GM19351 (cell line): ENCODE results near the gene LUC7L2.
"Not testable (repeated sequence)": the region's sequence is repeated elsewhere in the genome, so short reads cannot be mapped to it uniquely, and the experiment has no call there.

Experiments used
- ATAC-seq: cut with Tn5 transposase; IDR thresholded peaks from one replicate; pipeline ENCODE4 v1.9.1; 2021; ENCODE audit warnings: mild to moderate bottlenecking, moderate library complexity; ENCODE audit not compliant: unreplicated experiment

Gene LUC7L2, protein sequence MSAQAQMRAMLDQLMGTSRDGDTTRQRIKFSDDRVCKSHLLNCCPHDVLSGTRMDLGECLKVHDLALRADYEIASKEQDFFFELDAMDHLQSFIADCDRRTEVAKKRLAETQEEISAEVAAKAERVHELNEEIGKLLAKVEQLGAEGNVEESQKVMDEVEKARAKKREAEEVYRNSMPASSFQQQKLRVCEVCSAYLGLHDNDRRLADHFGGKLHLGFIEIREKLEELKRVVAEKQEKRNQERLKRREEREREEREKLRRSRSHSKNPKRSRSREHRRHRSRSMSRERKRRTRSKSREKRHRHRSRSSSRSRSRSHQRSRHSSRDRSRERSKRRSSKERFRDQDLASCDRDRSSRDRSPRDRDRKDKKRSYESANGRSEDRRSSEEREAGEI

DNA sequence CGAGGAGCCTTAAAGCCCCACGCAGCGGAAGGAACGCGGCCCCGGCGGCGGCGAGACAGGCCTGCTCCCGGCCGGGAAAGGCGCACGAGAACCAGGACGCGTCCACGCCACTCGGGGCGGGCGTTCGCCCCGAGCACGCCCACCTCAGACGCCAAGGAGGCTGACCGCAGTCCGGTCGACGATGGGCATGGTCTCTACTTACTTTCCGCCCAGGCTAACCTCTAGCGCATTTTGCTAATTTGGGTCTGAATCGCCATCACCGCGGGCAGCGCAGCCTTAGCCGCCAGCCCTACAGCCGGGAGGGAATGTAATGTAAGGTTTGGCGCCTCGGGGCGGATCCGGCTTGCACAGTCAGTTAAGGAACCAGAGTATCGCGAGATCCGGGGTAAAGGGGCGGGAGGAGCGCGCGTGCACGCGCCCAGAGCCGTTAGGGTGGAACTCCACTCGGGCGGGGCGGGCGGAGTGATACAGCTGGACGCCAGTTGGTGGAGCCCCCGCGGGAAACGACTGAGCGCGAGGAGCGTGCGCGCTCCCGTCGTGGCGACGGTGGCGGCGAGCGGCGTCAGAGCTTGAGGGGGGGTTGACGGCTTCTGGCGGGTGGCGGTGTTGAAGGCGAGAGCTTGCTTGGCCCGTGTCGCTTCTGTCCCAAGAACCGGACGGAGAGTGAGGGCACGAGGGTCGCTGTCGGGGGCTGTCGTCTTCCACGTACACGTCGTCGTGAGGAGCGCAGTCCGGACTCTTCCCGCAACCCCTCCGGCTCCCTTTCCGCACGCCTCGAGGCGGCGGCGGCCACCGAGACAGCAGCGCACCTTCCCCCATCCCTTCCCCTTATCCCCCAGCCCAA, at the start of gene LUC7L2:
TSS of gene LUC7L2 (plus strand) at position 529 of the 844 bp plus-strand sequence. CDS start 368 bp downstream, outside the sequence.
- ATAC-seq = peak; percentile 68

DNA sequence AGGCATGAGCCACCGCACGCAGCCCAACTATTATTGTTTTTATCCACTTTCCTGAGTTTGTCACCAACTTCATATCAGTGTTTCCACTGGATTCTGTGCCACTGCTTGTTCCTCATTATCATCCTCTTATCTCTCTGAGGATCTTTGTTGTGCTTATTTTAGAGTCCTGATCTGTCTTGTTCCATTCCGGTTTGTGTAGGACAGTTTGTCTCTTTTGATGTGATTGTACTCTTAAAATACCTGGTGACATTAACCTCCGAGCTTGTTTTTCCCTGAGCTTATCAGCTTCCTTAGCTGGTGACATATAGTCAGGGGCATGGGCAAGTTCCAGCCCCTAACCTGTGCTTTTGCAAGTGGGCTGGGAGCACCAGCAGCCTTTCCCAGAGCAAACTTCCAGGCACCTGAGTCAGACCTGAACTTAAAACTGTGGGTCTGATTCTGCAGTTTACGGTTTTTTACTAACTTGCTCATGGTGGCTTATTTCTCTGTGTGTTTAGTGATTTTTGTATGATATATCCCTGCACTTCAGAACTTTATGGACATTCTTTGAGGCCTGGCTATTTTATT, 41.7 kb upstream of the LUC7L2 start:
- ATAC-seq = no peak

DNA sequence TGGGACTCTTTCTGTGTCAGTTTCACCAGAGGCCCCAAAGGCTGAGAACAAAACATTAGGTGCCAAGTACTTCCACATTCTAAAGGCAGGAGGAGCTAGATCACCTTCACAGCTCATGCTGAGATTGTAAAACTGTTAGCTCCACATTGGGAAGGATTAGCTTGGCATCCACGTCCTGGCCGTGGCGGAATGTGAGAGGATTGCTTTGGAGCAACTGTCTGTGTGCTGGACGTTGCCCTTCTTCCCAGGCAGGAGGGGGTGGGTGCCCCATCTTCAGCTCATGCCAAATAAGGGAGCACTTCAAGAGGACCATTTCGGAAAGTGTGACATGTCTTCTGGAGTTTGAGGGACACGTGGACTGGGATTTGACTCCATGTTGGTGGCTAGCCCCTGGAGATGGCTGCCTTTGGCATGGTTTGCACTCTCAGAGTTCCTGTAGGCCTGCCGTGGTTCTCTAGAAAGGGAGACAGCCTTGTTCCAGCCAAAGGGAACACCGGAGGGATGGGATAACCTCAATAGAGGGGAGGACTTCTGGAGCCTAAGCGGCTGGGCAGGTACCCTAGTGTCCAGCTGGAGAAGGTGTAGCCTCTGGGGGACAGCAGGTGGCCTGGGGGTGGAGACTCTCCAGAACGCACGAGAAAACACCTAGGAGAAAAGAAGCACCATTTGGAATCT, 38.5 kb upstream of the LUC7L2 start:
- ATAC-seq = no peak

DNA sequence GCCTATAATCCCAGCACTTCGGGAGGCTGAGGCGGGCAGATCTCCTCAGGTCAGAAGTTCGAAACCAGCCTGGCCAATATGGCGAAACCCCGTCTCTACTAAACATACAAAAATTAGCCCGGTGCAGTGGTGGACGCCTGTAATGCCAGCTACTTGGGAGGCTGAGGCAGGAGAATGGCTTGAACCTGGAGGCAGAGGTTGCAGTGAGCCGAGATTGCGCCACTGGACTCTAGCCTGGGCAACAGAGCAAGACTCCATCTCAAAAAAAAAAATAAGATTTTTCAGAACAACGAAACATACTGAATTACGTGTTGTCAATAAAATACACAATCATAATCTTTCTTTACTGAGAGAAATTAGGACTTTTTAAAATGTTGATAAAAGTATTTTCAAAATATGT, 35.0 kb upstream of the LUC7L2 start:
- not testable (repeated sequence) for ATAC-seq

DNA sequence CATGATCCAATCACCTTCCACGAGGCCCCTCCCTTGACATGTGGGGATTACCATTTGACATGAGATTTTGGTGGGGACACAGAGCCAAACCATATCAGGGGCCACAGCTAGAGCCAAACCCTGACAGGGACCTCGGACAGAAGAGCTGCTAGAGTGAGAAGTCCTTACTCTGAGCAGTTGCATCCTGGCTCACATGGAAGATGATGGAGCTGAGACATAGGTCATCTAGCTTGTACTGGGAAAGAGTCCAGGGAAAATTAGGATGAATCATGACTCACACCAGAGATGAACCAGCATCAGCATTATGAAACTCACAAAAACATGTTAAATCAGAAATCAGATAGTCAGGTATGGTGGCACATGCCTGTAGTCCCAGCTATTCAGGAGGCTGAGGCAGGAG, 31.3 kb upstream of the LUC7L2 start:
- ATAC-seq = no peak

DNA sequence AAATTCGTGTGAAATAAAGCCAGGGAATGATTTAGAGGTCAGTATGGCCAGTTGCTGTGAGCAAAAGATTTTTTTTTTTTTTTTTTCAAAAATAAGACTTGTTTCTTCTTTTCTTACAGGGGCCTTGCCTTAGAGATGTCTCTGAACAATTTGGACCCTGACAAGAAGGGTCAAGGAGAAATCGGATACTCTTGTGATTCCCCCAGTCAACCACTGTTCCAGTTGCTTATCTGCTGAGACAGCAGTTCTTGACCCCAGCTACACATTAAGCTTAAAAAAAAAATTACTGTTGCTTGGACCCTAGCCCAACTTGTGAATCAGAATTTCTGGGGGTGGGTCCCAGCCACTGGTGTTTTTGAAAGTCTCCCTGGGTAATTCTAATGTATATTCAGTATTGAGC, 30.6 kb upstream of the LUC7L2 start:
- no peak for ATAC-seq

DNA sequence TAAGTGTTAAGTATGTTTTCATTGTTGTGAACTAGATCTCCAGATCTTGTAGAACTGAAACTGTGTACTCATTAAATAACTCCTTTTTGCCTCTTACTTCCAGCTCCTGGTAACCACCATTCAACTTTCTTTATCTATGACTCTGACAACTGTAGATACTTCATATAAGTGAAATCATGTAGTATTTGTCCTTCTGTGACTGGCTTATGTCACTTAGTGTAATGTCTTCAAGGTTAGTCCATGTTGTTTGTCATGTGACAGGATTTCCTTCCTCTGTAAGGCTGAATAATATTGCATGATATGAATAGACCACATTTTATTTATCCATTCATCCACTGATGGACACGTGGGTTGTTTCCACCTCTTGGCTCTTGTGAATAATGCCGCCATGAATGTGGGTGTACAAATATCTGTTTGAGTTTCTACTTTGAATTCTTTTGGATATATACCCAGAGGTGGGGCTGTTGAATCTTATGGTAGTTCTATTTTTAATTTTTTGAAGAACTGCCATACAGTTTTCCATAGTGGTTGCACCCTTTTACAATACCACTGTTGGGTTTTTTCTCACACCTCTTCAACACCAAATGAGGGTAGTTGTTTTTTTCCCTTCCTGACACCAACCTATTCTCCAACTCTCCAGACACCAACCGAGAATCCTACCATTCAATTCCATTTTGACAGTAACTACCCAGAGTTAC, 29.2 kb upstream of the LUC7L2 start:
- ATAC-seq = no peak

DNA sequence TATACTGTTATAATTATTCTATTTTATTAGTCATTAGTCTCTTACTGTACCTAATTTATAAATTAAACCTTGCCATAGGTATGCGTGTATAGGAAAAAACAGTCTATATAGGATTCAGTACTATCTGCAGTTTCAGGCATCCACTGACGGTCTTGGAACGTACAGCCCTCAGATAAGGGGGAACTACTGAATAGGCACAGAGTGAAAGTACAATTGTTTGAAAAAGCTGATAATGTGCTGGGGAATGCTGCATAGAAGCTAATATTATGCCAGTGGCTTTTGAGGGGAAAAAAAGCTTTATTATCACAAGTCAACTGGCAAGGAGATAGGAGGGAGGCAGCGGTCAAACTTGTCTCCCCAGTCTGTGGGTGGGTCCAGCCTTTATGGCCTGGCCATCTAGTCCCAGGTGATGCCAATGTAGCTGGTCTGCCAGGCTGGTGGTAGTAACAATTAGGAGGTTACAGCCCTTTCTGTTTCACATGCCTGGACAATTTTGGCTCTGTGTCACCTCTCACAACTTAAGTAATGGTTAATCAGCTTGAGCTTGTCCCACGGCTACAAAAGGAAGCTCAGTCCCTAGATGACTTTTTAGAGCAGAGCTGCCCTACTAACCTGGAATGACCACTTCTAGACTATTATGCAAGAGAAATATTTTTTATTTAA, 26.9 kb upstream of the LUC7L2 start:
- no peak for ATAC-seq

DNA sequence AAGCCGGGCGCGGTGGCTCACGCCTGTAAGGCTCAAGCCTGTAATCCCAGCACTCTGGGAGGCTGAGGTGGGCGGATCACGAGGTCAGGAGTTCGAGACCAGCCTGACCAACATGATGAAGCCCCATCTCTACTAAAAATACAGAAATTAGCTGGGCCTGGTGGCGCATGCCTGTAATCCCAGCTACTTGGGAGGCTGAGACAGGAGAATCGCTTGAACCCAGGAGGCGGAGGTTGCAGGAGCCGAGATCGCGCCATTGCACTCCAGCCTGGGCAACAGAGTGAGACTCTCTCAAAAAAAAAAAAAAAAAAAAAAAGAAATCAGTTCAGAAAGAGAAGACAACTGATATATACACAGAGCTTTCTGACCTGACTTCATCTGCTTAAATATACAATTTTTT, 26.3 kb upstream of the LUC7L2 start:
- ATAC-seq = not testable (repeated sequence)

DNA sequence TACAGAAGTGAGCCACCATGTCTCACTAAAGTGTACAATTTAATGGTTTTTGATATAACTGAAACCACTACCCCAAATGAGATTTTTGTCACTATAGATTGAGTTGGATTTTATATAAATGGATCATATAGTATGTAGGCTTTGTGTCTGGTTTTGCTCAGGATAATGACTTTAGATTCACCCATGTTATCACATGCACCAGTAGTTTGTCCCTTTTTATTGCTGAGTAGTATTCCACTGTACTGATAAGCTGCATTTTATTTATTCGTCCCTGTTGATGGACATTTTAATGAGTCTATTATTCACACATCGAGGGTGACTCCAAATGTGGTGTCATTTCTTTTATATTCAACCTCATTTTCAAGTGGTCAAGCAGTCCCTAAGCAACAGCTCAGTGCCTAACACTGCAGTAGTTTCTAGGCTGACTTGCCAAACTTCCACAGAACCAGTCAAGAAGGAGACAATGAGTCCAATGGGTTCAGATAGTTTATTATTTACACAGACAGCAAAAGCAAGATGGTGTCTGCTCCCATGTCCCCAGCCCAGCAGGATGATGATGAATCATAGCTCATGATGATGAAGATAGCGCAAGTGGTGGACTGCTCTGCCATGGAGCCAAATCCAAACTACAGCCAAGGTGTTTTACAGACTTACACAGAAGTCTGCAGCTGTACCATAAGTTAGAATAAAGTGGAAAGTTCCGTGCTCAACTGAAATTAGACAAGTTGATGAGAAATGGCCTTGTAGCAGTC, 25.1 kb upstream of the LUC7L2 start:
- ATAC-seq = no peak

DNA sequence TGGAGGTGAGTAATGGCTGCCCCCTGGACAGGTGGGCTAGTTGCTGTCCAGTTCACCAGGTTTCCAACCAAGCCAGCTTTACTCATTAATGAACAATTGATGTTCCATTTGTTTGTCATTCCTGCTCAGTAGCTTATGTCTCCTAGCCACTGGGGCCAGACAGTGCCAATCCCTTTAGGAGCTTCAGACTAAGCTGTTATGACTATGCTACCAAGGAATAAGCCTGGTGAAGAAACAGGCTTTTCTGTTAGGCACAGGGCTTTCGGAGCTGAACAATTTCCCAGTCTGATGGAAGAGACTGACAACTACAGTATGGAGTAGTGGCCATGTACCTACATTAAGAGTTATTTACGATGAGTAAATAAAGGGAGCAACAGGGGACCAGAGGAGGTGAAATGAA, 20.7 kb upstream of the LUC7L2 start:
- ATAC-seq = no peak

DNA sequence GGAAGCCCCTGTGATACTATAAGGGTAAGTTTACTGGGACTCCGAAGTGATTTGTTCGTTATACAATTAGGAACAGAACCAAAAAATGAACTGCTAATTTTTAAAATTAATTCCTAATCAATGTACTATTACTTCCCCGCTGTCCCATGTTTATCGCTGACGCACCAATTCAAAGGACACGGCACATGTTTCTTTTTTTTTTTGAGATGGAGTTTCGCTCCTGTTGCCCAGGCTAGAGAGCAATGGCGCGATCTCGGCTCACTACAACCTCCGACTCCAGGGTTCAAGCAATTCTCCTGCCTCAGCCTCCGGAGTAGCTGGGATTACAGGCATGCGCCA, 20.0 kb upstream of the LUC7L2 start:
- ATAC-seq = no peak

DNA sequence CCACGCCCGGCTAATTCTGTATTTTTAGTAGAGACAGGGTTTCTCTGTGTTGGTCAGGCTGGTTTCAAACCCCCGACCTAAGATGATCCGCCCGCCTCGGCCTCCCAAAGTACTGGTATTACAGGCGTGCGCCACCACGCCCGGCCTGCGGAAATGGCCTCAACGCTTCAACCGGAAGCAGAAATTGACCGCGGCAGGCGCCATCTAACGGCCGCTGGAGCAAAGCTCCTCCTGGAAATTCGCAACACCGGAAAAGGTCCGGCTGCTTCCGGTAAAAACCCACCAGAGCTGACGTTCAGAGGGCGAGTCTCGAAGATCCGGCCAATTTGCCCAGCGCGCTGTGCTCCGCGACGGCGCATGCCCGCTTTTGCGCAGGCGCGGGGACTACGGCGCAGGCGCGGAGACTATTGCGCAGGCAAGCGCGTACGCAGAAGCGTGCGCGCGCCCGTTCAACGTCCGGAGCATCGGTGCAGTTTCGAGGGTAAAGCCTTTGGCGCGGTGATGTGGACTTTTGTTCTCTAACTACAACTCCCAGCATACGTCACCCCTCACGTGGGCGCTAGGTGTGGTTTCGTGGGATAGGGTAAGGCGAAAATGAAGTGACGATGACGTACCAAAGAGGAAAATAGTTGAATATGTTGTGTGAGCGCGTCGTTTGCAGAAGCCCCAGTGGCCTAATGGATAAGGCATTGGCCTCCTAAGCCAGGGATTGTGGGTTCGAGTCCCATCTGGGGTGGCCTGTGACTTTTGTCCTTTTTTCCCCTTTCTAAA, 19.5 kb upstream of the LUC7L2 start:
- peak; percentile 73 for ATAC-seq

DNA sequence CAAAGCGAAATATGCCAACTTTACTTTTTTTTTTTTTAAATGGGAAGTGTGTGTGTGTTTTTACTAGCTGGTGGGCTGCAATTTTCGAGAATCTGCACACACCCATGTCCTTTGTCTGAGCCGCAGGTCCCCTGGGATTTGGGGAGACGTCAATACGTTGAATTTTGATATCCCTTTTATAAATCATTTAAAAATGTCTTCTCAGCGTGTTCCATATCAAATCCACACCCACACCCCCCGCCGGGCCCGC, 19.0 kb upstream of the LUC7L2 start:
- no peak for ATAC-seq

DNA sequence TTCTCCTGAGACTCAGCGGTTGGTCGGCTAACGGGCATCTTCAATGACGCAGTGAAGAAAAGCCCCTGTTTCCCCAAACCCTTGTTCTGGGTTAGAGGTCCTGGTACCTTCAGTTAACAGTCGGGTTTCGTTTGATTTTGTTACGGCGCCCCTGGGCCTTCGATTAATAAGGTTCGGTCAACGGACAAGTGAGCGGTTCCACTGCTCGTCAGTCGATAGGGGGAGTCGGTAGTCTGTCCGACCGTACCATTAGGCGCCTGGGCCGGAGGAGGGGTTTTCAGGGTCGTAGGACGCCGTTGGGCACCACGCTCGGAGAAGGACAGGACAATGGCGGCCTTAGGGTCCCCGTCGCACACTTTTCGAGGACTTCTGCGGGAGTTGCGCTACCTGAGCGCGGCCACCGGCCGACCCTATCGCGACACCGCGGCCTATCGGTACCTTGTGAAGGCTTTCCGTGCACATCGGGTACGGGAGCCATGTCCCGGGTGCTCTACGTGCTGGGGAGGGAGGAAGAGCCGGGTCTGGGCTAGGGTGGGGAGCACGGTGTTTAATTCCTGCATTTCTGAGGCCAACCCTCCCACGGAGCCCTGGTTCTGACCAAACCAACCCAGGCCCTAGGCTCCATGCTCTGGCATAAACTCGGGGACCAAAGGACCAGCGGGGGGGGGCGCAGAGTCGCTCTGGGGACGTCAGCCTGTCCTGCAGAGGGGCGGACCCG, 18.5 kb upstream of the LUC7L2 start, which contains the start of gene FMC1:
TSS of gene FMC1 (plus strand) at position 280 of the 718 bp plus-strand sequence. CDS start at position 328, 48 bp downstream.
- ATAC-seq = peak; percentile 60

DNA sequence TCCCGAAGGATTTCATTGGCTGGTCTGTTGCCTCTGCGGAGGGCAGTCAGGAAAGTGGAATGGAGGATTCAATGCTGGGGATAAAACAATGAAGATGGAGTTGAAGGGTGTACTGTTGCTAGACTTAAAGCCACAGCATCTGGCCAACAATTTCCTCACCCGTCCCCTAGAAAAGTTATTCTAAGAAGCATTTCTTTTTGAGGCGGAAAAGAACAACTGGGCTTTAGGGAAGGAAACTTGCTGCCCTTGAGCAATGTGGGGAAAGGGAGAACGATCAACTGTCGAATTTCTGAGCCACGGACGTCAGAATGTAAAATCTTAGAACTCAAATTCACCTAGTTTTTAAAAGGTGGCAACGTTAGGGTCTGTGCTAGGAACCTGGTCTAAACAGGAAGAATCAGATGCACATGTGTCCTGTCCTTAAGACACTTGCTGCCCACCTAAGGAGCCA, 17.9 kb upstream of the LUC7L2 start:
- no peak for ATAC-seq

DNA sequence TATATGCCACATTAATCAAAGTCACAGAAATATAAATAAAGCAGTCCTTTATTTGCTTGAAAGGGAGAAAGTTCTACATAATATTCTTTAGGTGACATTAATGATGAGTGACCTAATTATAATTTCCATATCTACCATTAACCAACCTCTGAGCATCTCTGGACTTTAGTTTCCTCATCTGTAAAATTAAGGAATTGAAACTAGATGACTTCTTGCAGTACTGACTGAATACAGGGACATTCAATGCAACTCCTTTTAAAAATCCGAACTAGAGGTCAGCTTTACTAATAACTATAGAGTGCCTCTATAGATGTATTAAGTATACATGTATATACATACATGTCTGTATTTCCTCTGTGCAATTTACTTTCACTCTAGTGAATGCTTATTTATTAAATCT, 14.7 kb upstream of the LUC7L2 start:
- ATAC-seq = no peak

DNA sequence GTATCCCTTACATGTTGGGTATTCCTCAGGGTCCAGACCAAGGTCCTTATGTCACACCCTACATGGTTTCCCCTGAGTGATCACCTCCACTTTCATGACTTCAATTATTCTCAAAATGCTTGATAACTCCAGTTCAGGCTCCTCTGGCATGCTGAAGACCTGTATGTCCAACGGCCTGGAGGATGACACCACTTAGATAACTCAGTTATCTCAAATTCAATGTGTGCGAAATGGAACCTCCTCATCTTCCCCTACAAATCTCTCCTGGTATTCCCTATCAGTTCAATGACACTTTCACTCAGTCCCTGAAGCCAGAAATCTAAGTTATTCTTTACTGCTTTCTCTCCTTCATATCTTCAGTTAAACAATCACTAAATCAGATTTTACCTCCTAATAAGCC, 8.7 kb upstream of the LUC7L2 start:
- no peak for ATAC-seq
